ENCODE measurements around the gene SLC5A5.

SLC5A5 gene

DNA sequence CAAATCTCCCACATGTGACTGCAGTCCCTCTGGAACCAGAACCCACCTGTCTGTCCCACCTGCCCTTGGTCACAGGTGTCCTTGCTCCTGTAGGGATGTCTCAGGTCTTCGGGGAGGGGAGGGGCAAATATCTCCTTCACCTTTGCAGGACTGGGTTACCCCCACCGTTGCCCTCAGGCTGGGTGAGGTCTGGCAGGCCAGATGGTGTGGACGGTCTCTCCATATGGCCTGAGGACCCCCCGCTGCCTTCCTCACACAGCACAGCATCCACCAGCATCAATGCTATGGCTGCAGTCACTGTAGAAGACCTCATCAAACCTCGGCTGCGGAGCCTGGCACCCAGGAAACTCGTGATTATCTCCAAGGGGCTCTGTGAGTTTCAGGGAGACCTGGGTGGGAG, 10.0 kb downstream of the SLC5A5 start:
- TF ChIP-seq, protein P1, sequence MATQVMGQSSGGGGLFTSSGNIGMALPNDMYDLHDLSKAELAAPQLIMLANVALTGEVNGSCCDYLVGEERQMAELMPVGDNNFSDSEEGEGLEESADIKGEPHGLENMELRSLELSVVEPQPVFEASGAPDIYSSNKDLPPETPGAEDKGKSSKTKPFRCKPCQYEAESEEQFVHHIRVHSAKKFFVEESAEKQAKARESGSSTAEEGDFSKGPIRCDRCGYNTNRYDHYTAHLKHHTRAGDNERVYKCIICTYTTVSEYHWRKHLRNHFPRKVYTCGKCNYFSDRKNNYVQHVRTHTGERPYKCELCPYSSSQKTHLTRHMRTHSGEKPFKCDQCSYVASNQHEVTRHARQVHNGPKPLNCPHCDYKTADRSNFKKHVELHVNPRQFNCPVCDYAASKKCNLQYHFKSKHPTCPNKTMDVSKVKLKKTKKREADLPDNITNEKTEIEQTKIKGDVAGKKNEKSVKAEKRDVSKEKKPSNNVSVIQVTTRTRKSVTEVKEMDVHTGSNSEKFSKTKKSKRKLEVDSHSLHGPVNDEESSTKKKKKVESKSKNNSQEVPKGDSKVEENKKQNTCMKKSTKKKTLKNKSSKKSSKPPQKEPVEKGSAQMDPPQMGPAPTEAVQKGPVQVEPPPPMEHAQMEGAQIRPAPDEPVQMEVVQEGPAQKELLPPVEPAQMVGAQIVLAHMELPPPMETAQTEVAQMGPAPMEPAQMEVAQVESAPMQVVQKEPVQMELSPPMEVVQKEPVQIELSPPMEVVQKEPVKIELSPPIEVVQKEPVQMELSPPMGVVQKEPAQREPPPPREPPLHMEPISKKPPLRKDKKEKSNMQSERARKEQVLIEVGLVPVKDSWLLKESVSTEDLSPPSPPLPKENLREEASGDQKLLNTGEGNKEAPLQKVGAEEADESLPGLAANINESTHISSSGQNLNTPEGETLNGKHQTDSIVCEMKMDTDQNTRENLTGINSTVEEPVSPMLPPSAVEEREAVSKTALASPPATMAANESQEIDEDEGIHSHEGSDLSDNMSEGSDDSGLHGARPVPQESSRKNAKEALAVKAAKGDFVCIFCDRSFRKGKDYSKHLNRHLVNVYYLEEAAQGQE (IDR thresholded peaks at IDR 0.05; ENCODE audit: low read depth) = no peak
- no peak for TF ChIP-seq NFIC (IDR thresholded peaks at IDR 0.05)
- TF ChIP-seq RAD21 (IDR thresholded peaks at IDR 0.05; ENCODE audit: low read depth) = no peak
- TF ChIP-seq ZBTB7A (IDR thresholded peaks at IDR 0.05; ENCODE audit: low read depth) = no peak
- no peak for TF ChIP-seq TAF1 (IDR thresholded peaks at IDR 0.05; ENCODE audit: low read depth)
- no peak for TF ChIP-seq CEBPB (IDR thresholded peaks at IDR 0.05)
- TF ChIP-seq, protein P2, sequence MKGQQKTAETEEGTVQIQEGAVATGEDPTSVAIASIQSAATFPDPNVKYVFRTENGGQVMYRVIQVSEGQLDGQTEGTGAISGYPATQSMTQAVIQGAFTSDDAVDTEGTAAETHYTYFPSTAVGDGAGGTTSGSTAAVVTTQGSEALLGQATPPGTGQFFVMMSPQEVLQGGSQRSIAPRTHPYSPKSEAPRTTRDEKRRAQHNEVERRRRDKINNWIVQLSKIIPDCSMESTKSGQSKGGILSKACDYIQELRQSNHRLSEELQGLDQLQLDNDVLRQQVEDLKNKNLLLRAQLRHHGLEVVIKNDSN (IDR thresholded peaks at IDR 0.05) = no peak
- no peak for TF ChIP-seq TEAD4 (IDR thresholded peaks at IDR 0.05)
- no peak for TF ChIP-seq EGR1 (IDR thresholded peaks at IDR 0.05)

DNA sequence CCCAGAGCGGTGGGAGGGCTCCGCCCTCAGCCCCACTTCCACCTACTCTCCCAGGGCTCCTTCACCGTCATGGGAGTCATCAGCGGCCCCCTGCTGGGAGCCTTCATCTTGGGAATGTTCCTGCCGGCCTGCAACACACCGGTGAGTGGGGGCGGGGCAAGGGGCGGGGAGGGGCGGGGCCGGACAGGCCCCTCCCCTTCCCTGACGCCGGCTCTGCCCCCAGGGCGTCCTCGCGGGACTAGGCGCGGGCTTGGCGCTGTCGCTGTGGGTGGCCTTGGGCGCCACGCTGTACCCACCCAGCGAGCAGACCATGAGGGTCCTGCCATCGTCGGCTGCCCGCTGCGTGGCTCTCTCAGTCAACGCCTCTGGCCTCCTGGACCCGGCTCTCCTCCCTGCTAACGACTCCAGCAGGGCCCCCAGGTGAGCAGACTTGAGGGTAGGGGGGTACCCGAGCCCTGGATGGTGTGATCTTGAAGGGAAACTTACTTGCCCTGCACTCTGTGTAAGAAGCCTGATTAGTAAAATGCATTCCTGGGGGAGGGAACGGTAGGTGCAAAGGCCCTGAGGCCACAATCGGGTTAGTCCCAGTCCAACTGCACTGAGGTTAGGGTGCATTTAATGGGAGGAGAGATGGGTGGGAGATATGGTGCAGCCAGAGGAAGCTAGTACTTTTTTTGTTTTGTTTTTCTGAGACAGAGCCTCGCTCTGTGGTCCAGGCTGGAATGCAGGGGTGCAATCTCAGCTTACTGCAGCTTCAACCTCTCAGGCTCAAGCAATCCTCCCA, 12.1 kb downstream of the SLC5A5 start:
- TF ChIP-seq, protein P1 (IDR thresholded peaks at IDR 0.05; ENCODE audit: low read depth) = no peak
- TF ChIP-seq CREB1 (IDR thresholded peaks at IDR 0.05; ENCODE audit: low read depth) = no peak
- TF ChIP-seq, protein P2 (IDR thresholded peaks at IDR 0.05) = no peak
- no peak for TF ChIP-seq TCF12 (IDR thresholded peaks at IDR 0.05; ENCODE audit: low read depth)
- no peak for TF ChIP-seq FOXM1 (IDR thresholded peaks at IDR 0.05; ENCODE audit: borderline replicate concordance, low read depth)
- no peak for TF ChIP-seq ZBTB7A (IDR thresholded peaks at IDR 0.05; ENCODE audit: low read depth)
- no peak for TF ChIP-seq NFIC (IDR thresholded peaks at IDR 0.05)
- TF ChIP-seq EP300 (IDR thresholded peaks at IDR 0.05; ENCODE audit: borderline replicate concordance) = no peak
- TF ChIP-seq TEAD4 (IDR thresholded peaks at IDR 0.05) = no peak
- no peak for TF ChIP-seq EGR1 (IDR thresholded peaks at IDR 0.05)
- no peak for TF ChIP-seq TAF1 (IDR thresholded peaks at IDR 0.05; ENCODE audit: low read depth)

DNA sequence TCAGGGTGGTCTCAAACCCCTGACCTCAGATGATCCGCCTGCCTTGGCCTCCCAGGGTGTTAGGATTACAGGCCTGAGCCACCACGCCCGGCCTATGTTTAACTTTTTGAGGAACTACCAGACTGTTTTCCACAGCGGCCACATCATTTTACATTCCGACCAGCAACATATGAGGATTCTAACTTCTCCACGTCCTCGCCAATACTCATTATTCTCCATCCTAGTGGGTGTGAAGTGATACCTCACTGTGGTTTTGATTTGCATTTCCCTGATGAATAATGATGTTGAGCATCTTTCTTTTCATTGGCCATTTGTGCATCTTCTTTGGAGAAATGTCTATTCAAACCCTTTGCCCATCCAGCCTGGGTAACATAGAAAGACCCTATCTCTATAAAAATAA, 14.8 kb downstream of the SLC5A5 start:
- TF ChIP-seq, protein P2 (IDR thresholded peaks at IDR 0.05) = no peak
- TF ChIP-seq YY1 (IDR thresholded peaks at IDR 0.05; ENCODE audit: low read depth) (no peak), TCF12 (IDR thresholded peaks at IDR 0.05; ENCODE audit: low read depth) (no peak), FOXM1 (IDR thresholded peaks at IDR 0.05; ENCODE audit: borderline replicate concordance, low read depth) (no peak), CEBPB (IDR thresholded peaks at IDR 0.05) (no peak), RAD21 (IDR thresholded peaks at IDR 0.05; ENCODE audit: low read depth) (no peak), TEAD4 (IDR thresholded peaks at IDR 0.05) (no peak), ZBTB7A (IDR thresholded peaks at IDR 0.05; ENCODE audit: low read depth) (no peak), NFIC (IDR thresholded peaks at IDR 0.05) (no peak)
- TF ChIP-seq, protein P3, sequence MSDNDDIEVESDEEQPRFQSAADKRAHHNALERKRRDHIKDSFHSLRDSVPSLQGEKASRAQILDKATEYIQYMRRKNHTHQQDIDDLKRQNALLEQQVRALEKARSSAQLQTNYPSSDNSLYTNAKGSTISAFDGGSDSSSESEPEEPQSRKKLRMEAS (IDR thresholded peaks at IDR 0.05) = no peak

DNA sequence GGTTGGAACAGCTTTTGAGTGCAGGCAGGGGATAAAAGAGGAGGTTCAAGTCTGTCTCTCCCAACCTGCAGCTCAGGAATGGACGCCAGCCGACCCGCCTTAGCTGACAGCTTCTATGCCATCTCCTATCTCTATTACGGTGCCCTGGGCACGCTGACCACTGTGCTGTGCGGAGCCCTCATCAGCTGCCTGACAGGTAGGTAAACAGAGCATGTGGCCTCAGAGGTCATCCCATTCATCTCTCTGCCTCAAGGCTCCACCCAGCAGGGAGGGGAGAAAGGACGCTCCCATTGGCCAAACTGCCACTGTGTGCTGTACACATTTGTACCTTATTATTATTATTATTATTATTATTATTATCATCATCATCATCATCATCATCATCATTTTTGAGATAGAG, 16.5 kb downstream of the SLC5A5 start:
- TF ChIP-seq, protein P3 (IDR thresholded peaks at IDR 0.05) = no peak
- TF ChIP-seq RAD21 (IDR thresholded peaks at IDR 0.05; ENCODE audit: low read depth) = no peak
- TF ChIP-seq CREB1 (IDR thresholded peaks at IDR 0.05; ENCODE audit: low read depth) = no peak
- TF ChIP-seq YY1 (IDR thresholded peaks at IDR 0.05; ENCODE audit: low read depth) = no peak
- TF ChIP-seq, protein P1 (IDR thresholded peaks at IDR 0.05; ENCODE audit: low read depth) = no peak
- no peak for TF ChIP-seq TCF12 (IDR thresholded peaks at IDR 0.05; ENCODE audit: low read depth)
- no peak for TF ChIP-seq CEBPB (IDR thresholded peaks at IDR 0.05)
- no peak for TF ChIP-seq FOXM1 (IDR thresholded peaks at IDR 0.05; ENCODE audit: borderline replicate concordance, low read depth)
- TF ChIP-seq NFIC (IDR thresholded peaks at IDR 0.05) = no peak
- no peak for TF ChIP-seq ZBTB7A (IDR thresholded peaks at IDR 0.05; ENCODE audit: low read depth)
- TF ChIP-seq EGR1 (IDR thresholded peaks at IDR 0.05) = no peak
- TF ChIP-seq EP300 (IDR thresholded peaks at IDR 0.05; ENCODE audit: borderline replicate concordance) = no peak

All from Ishikawa (cell line).